Ecto neural progenitor cell (in vitro differentiated cells): Measurements from ENCODE around the gene GLCE.

Experiments
- DNase-seq: peaks from one replicate; pipeline ENCODE4 v3.0.0-alpha.2; 2018; ENCODE audit warnings: low spot score

The GLCE gene

GRCh38 chr15:69206079-69206478, 45.6 kb downstream of the GLCE start:
- no peak for DNase-seq

GRCh38 chr15:69209661-69210060, 49.2 kb downstream of the GLCE start:
- DNase-seq = no peak

GRCh38 chr15:69210574-69210973, 50.1 kb downstream of the GLCE start:
- no peak for DNase-seq

GRCh38 chr15:69213786-69214185, 53.4 kb downstream of the GLCE start:
- no peak for DNase-seq

- DNase-seq = no peak
These were observed 55.0 kb downstream of the GLCE start for GRCh38 chr15:69215314-69216035.

GRCh38 chr15:69217381-69217780, 56.9 kb downstream of the GLCE start:
- no peak for DNase-seq

- DNase-seq = no peak
These were observed 59.3 kb downstream of the GLCE start for GRCh38 chr15:69219690-69220089.

GRCh38 chr15:69222002-69222474, 61.6 kb downstream of the GLCE start:
- DNase-seq = no peak

- DNase-seq = no peak
These were observed 62.8 kb downstream of the GLCE start for GRCh38 chr15:69223083-69223813.

GRCh38 chr15:69224383-69224782, 63.9 kb downstream of the GLCE start:
- DNase-seq = no peak

- DNase-seq = no peak
These were observed 65.1 kb downstream of the GLCE start for GRCh38 chr15:69225355-69226022.

- DNase-seq = no peak
These were observed 65.6 kb downstream of the GLCE start for GRCh38 chr15:69226023-69226355.

GRCh38 chr15:69232144-69232543, 71.7 kb downstream of the GLCE start:
- no peak for DNase-seq

- no peak for DNase-seq
These were observed 72.3 kb downstream of the GLCE start for GRCh38 chr15:69232765-69233164.

- no peak for DNase-seq
These were observed 74.2 kb downstream of the GLCE start for GRCh38 chr15:69234676-69235075.

GRCh38 chr15:69236505-69236904, 76.1 kb downstream of the GLCE start:
- DNase-seq = no peak

GRCh38 chr15:69237718-69238117, 77.3 kb downstream of the GLCE start:
- no peak for DNase-seq

GRCh38 chr15:69244798-69245197, 84.4 kb downstream of the GLCE start:
- DNase-seq = no peak

GRCh38 chr15:69253156-69253555, 92.7 kb downstream of the GLCE start:
- DNase-seq = no peak

GRCh38 chr15:69265347-69265955, 105.0 kb downstream of the GLCE start:
- DNase-seq = no peak

GRCh38 chr15:69271217-69271616, 110.8 kb downstream of the GLCE start:
- DNase-seq = no peak

- no peak for DNase-seq
These were observed 111.7 kb downstream of the GLCE start for GRCh38 chr15:69272139-69272538.

- no peak for DNase-seq
These were observed 112.5 kb downstream of the GLCE start for GRCh38 chr15:69272891-69273290.
